Neural progenitor cell (in vitro differentiated cells): ENCODE measurements around the gene RUSC2. TPM values are rescaled to one million over a fixed set of nuclear protein-coding genes. Genes with fewer than 3 reads are reported as not detected.
"Not testable (repeated sequence)": the region's sequence is repeated elsewhere in the genome, so short reads cannot be mapped to it uniquely, and the experiment has no call there.

Experiments
- DNase-seq: peaks from one replicate; pipeline ENCODE4 v3.0.0-alpha.2; 2016; ENCODE audit warnings: low spot score
- H2AFZ ChIP-seq: fragments of 200-600 bp; sonication (generic); replicated peaks from 2 replicates; pipeline ENCODE4 v1.6.1; 2016; ENCODE audit warnings: antibody characterized with exemption
- H3F3A ChIP-seq: fragments of 200-600 bp; sonication (generic); 2 replicates; pipeline ENCODE4 v1.6.1; 2016; ENCODE audit warnings: antibody characterized with exemption, low read depth
- H3K27ac ChIP-seq: fragments of 200-600 bp; sonication (generic); 2 replicates; pipeline ENCODE4 v1.5.1; 2016; ENCODE audit warnings: mild to moderate bottlenecking
- H3K27me3 ChIP-seq: fragments of 200-600 bp; sonication (generic); 2 replicates; pipeline ENCODE4 v1.6.1; 2016; ENCODE audit warnings: mild to moderate bottlenecking, moderate library complexity
- H3K36me3 ChIP-seq: fragments of 200-600 bp; sonication (generic); 2 replicates; pipeline ENCODE4 v1.5.1; 2016
- H3K4me1 ChIP-seq: fragments of 200-600 bp; sonication (generic); 2 replicates; pipeline ENCODE4 v1.6.1; 2016; ENCODE audit warnings: mixed run types
- H3K4me2 ChIP-seq: fragments of 200-600 bp; sonication (generic); 2 replicates; pipeline ENCODE4 v1.6.1; 2016
- H3K4me3 ChIP-seq: fragments of 200-600 bp; sonication (generic); 2 replicates; pipeline ENCODE4 v1.5.1; 2016
- H3K79me2 ChIP-seq: fragments of 200-600 bp; sonication (generic); 2 replicates; pipeline ENCODE4 v1.6.1; 2016; ENCODE audit warnings: low read depth
- H3K9ac ChIP-seq: fragments of 200-600 bp; sonication (generic); 2 replicates; pipeline ENCODE4 v1.6.1; 2016
- H3K9me3 ChIP-seq: fragments of 200-600 bp; sonication (generic); 2 replicates; pipeline ENCODE4 v1.5.1; 2016; ENCODE audit warnings: low read depth
- H4K20me1 ChIP-seq: fragments of 200-600 bp; sonication (generic); 2 replicates; pipeline ENCODE4 v1.6.1; 2016; ENCODE audit warnings: low read depth
- H3K27ac Mint-ChIP-seq: 3 replicates; pipeline ENCODE4 v1.8.0; 2021; ENCODE audit warnings: mixed read lengths
- H3K27me3 Mint-ChIP-seq: 2 replicates; pipeline ENCODE4 v1.8.0; 2022; ENCODE audit warnings: low read depth, mild to moderate bottlenecking, inconsistent platforms, moderate library complexity, mixed read lengths; ENCODE audit not compliant: insufficient read depth
- H3K36me3 Mint-ChIP-seq: 3 replicates; pipeline ENCODE4 v1.8.0; 2021; ENCODE audit warnings: mixed read lengths
- H3K4me1 Mint-ChIP-seq: 3 replicates; pipeline ENCODE4 v1.8.0; 2021; ENCODE audit warnings: mixed read lengths
- H3K4me3 Mint-ChIP-seq: 3 replicates; pipeline ENCODE4 v1.8.0; 2021; ENCODE audit warnings: mild to moderate bottlenecking, moderate library complexity, mixed read lengths
- H3K9me3 Mint-ChIP-seq: 3 replicates; pipeline ENCODE4 v1.8.0; 2020; ENCODE audit warnings: mixed read lengths
- CTCF ChIP-seq: fragments of 200-600 bp; sonication (generic); IDR thresholded peaks from 2 replicates; pipeline ENCODE4 v1.5.1; 2017; ENCODE audit warnings: antibody characterized with exemption, mild to moderate bottlenecking
- EZH2 ChIP-seq: fragments of 200-600 bp; sonication (generic); IDR thresholded peaks from 2 replicates; pipeline ENCODE4 v1.6.1; 2017; ENCODE audit warnings: antibody characterized with exemption, mild to moderate bottlenecking, moderate library complexity
- EZH2phosphoT487 ChIP-seq: fragments of 200-600 bp; sonication (generic); IDR thresholded peaks from 2 replicates; pipeline ENCODE4 v1.6.1; 2017; ENCODE audit warnings: antibody characterized with exemption
- total RNA-seq: library from RNA; depleted of rRNA; stranded (reverse); fragments of >200 nt; gene quantifications from 2 replicates; pipeline ENCODE4 v1.2.3, GENCODE V29; 2015; ENCODE audit warnings: low replicate concordance

Gene RUSC2
- total RNA-seq, 1 donor from 2014 or later = 3.5 TPM

GRCh38 chr9:35477211-35477855, 12.6 kb upstream of the RUSC2 start:
- H3K27ac Mint-ChIP-seq, H3K79me2 ChIP-seq, H3K9me3 ChIP-seq, H3K36me3 Mint-ChIP-seq, H3K4me2 ChIP-seq, H3F3A ChIP-seq, H4K20me1 ChIP-seq, H3K4me1 ChIP-seq, H3K27ac ChIP-seq, H3K36me3 ChIP-seq, H3K27me3 Mint-ChIP-seq, H2AFZ ChIP-seq, H3K4me3 Mint-ChIP-seq, H3K4me3 ChIP-seq, H3K9ac ChIP-seq, H3K9me3 Mint-ChIP-seq, H3K4me1 Mint-ChIP-seq: not testable (repeated sequence)
- peaks cover 20% of the 10 kb centered on the region for H3K27me3 ChIP-seq
- DNase-seq = peak; percentile 87
- peak; percentile 83 for TF ChIP-seq CTCF

GRCh38 chr9:35478871-35479270, 11.0 kb upstream of the RUSC2 start:
- H3K36me3 ChIP-seq = no peaks in the 10 kb centered on the region
- H3K27ac Mint-ChIP-seq = no peak overlapping the region
- H3K36me3 Mint-ChIP-seq = no peaks in the 10 kb centered on the region
- H3K79me2 ChIP-seq = no peaks in the 10 kb centered on the region
- H3K4me1 Mint-ChIP-seq = peaks cover 2% of the 10 kb centered on the region
- TF ChIP-seq CTCF (no peak), EZH2 (no peak), EZH2phosphoT487 (no peak)
- peaks cover 6% of the 10 kb centered on the region for H3F3A ChIP-seq
- H3K27me3 ChIP-seq = peaks cover 20% of the 10 kb centered on the region
- peaks cover 2% of the 10 kb centered on the region for H3K27me3 Mint-ChIP-seq
- H2AFZ ChIP-seq = no peak overlapping the region
- H3K9me3 Mint-ChIP-seq = no peaks in the 10 kb centered on the region
- H3K4me3 Mint-ChIP-seq = no peak overlapping the region
- no peak overlapping the region for H3K4me3 ChIP-seq
- no peaks in the 10 kb centered on the region for H3K4me1 ChIP-seq
- H4K20me1 ChIP-seq = no peaks in the 10 kb centered on the region
- no peak overlapping the region for H3K27ac ChIP-seq
- H3K9me3 ChIP-seq = no peaks in the 10 kb centered on the region
- H3K4me2 ChIP-seq = no peak overlapping the region
- DNase-seq = no peak
- no peak overlapping the region for H3K9ac ChIP-seq

- Histone ChIP-seq H2AFZ (peak overlapping the region; percentile 44), H3K9ac (no peak overlapping the region), H3F3A (peaks cover 6% of the 10 kb centered on the region), H3K79me2 (no peaks in the 10 kb centered on the region), H3K36me3 (no peaks in the 10 kb centered on the region), H3K4me2 (no peak overlapping the region), H3K4me1 (peaks cover 1% of the 10 kb centered on the region), H4K20me1 (no peaks in the 10 kb centered on the region), H3K9me3 (no peaks in the 10 kb centered on the region), H3K27ac (no peak overlapping the region), H3K4me3 (no peak overlapping the region), H3K27me3 (peaks cover 4% of the 10 kb centered on the region)
- no peak for TF ChIP-seq EZH2phosphoT487
- TF ChIP-seq CTCF = peak; percentile 54
- TF ChIP-seq EZH2 = no peak
- H3K4me3 Mint-ChIP-seq = no peak overlapping the region
- H3K9me3 Mint-ChIP-seq = no peaks in the 10 kb centered on the region
- peak; percentile 35 for DNase-seq
- H3K27ac Mint-ChIP-seq = no peak overlapping the region
- H3K36me3 Mint-ChIP-seq = no peaks in the 10 kb centered on the region
- peaks cover 2% of the 10 kb centered on the region for H3K27me3 Mint-ChIP-seq
- peaks cover 2% of the 10 kb centered on the region for H3K4me1 Mint-ChIP-seq
Observed at GRCh38 chr9:35481347-35481975, 8.4 kb upstream of the RUSC2 start.
